T-helper 2 cell treated with Interferon-gamma antibody and Interleukin-4, amounts not matched to agents 100 ng/mL and 5 ng/mL, for 36 hours (primary cell): ENCODE results near the gene ZNF48. TPM values are rescaled to one million over a fixed set of nuclear protein-coding genes. Genes with fewer than 3 reads are reported as not detected.
"Not testable (repeated sequence)": the region's sequence is repeated elsewhere in the genome, so short reads cannot be mapped to it uniquely, and the experiment has no call there.

Experiments used
- intact Hi-C: fragments of 100-400 bp; cut with micrococcal nuclease; formaldehyde crosslinking; loops from one replicate; pipeline ENCODE4 v1.15.1; 2023
- total RNA-seq: library from RNA; stranded (reverse); gene quantifications from 2 replicates; pipeline ENCODE4 v1.2.3, GENCODE V29; 2022

The ZNF48 gene
- total RNA-seq, 1 donor from 2014 or later: 11.8 TPM

DNA sequence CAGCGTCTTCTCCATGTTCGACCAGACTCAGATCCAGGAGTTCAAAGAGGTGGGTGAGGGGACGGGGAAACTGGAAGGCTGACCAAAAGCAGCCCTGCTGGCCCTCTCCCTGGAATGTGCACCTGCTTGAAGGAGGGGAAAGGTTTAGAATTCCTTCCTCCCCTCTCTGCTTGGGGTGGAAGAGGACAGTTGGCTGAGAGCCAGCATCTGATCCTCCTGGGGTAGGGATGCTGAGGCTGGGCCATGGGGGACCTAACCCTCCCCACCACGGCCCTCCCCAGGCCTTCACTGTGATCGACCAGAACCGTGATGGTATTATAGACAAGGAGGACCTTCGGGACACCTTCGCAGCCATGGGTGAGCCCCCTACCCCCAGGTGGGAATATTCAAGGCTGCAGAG, 19.4 kb upstream of the ZNF48 start:
- intact Hi-C loops: no loop called here

DNA sequence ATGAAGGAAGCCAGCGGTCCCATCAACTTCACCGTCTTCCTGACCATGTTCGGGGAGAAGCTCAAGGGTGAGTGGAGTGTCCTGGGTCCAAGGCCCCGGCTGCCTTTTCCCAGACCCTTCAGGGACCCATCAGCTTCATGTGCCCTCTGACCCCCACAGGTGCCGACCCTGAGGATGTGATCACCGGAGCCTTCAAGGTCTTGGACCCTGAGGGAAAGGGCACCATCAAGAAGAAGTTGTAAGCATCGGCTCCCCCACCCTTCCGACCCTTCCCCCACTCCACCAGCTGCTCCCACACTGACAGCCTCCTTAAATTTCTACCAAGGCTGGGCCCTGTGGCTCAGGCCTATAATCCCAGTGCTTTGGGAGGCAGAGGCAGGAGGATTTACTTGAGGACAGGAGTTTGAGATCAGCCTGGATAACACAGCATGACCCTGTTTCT, 18.7 kb upstream of the ZNF48 start:
- intact Hi-C loops: no loop called here

DNA sequence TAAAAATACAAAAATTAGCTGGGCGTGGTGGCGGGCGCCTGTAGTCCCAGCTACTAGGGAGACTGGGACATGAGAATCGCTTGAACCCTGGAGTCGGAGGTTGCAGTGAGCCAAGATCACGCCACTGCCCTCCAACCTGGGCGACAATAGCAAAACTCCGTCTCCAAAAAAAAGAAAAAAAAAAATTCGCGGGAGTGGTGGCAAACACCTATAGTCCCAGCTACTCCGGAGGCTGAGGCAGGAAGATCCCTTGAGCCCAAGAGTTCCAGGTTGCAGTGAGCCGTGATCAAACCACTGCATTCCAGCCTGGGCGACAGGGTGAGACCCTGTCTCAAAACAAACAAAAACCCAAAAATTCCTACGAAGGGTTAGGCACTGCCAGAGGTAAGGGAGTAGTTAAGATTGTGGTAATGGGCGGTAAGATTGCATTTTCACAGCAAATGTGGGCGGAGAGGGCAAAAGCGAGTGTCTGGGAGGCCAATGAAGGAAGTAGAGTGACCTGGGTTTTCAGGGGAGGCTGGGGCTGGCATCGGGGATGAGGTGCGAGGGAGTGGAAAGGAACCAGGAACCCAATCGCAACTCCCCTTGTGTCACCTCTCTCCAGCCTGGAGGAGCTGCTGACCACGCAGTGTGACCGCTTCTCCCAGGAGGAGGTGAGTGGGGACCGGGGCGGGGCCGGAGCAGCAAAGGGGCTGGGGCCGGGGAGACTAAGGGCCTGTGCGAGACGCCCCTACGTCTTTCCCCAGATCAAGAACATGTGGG, 18.0 kb upstream of the ZNF48 start:
- intact Hi-C loops: no loop called here

DNA sequence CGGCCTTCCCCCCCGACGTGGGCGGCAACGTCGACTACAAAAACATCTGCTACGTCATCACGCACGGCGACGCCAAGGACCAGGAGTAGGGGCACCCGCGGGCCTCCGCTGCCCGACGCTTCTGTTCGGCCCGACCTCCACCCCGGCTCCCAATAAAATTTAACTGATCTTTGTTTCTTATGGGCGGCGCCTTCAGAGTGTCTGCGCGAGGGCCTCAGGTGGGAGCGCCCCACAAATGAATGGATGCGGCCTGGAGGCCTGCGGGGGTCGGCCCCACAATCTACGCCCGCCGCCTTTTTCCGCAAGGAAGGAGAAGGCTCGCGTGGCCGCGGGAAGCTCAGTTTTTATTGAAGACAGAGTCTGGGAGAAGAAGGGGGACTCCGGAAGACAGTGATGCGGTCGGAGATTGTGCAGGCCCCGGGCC, 17.4 kb upstream of the ZNF48 start:
- intact Hi-C loops: loop anchor here (1.0 to 2.0 kb wide), 5 partner anchors 8 to 313 kb away; partner anchors contain the start of genes ALDOA, TBC1D10B, ZNF747 and ZNF771

DNA sequence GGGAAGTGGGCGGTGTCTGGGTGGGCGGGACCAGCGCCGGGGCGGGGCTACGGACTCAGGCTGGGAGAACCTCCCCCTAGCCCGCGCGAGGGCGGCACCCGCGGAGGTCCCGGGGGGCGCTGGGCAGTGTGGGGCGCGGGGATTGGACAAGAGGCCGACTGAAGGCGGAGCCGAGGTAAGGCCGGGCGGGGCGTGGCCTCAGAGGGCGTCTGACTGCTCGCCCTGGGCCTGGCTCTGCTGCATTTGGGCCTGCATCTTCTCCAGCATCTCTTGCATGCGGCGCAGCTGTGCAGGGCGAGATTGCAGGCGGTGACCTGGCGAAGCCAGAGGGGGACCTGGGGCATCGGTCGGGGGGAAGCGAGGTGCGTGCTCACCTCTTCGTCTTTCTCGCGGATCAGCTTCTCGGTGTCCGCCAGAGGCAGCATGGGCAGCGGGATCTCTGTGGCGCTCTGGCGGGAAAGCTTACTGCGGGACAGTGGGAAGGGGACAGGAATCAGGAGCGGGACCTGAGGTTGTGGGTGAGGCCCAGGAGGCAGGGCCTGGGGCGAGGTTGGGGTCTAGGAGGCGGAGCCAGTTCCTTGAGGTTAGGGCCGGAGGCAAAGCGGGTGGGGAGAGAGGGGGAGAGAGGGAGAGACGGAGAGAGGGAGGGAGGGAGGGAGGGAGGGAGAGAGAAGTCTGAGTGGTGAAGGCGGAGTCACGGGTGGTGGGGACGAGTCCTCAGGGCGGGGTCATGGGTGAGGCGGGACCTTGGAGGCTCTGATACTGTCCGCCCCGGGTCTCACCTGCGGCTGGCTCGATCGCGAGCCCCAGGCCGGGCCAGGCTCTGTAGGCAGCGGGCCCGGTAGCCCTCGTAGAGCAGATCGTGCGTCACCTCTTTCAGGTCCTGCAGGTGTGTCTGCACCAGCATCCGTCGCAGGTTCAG, 16.7 kb upstream of the ZNF48 start:
- intact Hi-C loops: loop anchor here (1.0 to 2.0 kb wide), 5 partner anchors 8 to 314 kb away; partner anchors contain the start of genes ALDOA, TBC1D10B, ZNF747 and ZNF771

DNA sequence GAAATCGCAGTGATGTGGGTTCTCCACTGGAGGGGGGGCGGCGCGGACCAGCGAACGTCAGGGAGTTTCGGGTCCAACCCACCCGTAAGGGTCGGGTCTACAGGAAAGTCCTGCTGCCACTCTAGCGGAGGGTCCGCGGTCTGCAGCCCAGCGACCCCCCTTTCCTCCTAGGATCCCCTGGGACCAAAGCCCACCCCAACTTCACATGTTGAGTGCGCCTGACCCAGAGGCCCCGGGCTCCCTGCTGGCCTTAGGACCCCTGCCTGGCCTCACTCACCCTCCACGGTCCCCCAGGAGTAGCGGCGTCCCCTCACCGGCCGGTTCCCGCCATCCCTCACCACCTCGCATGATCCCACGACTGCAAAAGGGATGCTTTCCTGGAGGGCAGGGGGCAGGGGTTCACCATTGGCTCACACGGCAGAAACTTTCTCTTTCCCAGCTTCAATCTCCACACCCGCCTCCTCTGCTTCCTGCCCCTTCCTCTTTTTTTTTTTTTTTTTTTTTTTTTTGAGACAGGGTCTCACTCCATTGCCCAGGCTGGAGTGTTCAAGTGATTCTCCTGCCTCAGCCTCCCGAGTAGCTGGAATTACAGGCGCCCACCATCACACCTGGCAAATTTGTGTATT, 15.9 kb upstream of the ZNF48 start:
- intact Hi-C loops: loop anchor here (2.0 kb wide), 2 partner anchors 156 to 314 kb away; partner anchors contain the start of genes ALDOA and ZNF747

DNA sequence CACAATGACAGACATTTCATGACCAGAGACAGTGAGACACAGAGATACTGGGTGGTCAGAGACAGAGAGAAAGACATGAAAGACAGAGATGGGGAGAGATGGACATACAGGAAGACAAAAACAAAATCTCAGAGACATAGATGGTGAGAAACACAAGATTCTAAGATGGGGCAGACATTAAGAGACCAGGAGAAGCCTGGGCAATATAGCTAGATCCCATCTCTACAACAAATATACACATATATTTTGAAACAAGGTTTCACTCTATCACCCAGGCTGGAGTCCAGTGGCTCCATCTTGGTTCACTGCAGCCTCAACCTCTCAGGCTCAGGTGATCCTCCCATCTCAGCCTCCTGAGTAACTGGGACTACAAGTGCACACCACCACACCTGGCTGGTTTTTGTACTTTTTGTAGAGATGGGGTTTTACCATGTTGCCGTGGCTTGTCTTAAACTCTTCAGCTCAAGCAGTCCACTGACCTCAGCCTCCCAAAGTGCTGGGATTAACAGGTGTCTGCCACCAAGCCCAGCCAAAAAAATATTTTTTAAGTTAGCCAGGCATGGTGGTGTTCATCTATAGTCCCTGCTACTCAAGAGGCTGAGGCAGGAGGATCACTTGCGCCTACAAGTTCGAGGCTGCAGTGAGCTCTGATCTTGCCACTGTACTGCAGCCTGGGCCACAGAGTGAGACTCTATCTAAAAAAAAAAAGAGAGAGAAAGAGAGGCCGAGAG, 15.0 kb upstream of the ZNF48 start:
- intact Hi-C loops: no loop called here

DNA sequence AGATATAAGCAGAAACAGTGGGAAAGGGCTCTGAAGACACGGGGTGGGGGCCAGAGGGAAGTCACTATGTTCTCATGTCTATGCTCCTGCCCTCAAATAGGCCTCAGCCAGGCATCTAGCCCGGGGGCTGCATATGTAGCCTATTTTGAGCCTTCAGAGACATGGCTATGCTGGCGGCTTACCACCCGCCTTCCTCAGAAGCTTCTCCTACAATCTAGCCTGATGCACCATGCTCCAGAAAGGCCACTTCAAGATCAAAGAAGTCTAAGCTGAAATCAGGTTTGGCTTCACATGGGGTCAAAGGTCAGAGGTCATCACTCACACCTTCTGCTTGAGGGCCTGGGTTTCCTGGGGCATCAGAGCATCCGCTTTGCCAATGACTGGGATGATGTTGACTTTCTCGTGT, 14.4 kb upstream of the ZNF48 start:
- intact Hi-C loops: no loop called here

DNA sequence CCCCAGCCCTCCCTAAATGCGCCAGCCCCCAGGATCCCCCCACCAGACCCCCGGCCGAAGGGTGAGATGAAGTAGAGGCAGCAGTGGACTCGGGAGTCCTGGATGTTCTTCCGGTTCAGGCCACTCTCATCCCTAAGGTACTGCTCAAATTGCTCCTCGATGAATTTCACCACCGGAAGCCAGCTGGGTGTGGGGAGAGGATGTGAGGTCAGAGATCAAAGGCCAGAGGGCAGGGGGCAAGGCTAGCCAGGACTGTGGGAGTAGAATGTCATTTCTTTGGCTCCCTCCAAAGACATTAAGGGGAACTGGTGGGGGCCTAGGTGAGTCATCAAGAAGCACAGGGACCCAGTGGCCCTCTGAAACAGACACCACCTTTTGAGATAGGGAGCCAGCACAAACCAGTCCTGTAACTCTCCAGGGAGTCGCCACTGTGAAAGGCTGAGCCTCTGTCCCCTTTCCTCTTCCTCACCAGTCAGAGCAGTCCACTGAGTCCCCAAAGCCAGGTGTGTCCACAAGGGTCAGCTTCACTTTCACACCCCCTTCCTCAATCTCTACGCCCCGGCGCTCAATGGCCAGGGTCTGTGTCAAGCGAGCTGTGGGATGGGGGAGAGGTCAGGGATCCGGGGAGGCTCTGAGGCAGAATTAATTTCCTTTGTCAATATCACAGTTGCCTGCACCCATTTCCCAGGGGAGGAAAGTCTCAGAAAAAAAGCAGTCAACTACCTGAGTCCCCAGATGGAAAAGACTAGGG, 13.8 kb upstream of the ZNF48 start:
- intact Hi-C loops: loop anchor here (1.0 kb wide), 1 partner anchor 10 kb away; no protein-coding TSS in a partner anchor

DNA sequence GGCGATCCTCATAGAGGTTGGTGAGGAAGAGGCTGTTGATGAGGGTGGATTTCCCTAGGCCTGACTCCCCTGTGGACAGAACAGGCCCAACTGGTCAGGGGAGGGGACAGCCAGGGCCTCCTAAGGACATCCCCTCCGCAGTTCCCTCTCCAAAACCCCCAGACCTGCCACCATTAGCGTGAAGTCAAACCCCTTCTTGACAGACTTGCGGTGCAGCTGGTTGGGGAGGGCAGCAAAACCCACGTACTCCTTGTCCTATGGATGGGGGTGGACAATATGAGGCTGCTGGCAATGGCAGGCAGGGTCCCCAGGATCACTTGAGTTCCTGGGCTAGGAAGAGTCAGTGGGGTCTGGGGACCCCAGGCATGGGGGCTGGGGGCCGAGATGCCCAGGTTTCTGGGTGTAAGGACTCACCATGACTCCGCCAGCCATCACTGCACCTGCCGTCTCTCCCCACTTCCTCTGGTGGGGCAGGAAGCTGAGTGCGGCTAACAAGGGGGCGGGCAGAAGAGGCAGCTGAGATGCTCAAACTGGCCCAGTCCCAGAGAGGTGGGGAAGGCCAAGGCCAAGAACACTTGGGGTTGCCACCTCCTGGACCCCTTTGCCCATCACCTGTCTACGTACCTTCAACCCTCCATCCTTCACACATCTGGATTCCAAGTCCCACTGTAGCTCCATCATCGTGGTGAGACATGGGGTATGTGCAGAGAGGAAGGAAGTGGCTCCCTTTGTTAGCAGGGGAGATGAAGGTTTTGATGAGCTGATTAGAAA, 12.9 kb upstream of the ZNF48 start, which contains the start of gene SEPTIN1:
SEPTIN1 (minus strand) TSS at position 451 of the 771 bp plus-strand sequence; CDS start at position 432, 19 bp downstream.
- intact Hi-C loops: loop anchor here (1.0 kb wide), 1 partner anchor 11 kb away; no protein-coding TSS in a partner anchor

DNA sequence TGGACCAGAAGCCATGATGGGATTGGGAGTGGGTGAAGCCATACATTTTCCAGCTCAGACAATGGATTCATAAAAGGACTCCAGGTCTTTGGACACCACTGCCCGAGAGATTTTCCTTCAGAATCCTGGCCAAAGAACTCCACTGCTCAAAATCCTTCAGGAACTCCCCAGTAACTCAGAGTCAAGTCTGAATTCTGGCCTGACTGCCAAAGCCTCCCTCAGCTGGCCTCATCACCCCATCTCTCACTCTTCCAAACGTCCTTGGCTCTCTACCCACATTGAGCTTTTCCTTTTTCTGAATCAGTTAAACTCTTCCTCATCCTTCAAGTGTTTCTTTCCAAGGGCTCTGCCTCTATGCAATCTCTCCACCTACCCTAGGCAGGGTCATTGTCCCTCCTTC, 11.7 kb upstream of the ZNF48 start:
- intact Hi-C loops: no loop called here

DNA sequence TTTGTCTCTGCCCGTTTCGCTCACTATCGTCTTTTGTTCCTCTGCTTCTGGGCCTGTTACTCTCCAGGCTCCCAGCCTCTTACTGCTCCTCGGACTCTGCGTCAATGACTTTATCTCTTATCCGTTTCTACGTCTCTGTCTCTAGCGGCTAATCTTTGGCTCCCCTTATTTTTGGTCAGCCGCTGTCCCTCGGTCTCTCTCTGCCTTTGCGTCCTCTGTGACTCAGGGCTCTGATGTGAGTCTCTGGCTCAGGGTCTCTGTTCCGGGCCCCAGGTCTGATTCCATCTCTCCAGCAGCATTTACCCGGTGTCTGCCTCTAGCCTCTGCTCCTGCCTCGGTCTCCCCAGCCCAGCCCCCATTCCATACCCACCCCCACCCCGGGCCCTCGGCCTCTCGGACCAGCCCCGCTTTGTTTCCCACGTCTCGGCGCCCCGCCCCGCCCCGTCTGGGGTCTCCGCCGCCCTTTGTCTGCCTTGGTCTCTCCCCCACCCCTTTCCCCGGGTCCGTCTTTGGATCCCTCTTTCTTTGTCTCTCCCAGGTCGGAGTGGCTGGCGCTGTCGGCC, 547 bp upstream of the ZNF48 start:
- intact Hi-C loops: no loop called here

DNA sequence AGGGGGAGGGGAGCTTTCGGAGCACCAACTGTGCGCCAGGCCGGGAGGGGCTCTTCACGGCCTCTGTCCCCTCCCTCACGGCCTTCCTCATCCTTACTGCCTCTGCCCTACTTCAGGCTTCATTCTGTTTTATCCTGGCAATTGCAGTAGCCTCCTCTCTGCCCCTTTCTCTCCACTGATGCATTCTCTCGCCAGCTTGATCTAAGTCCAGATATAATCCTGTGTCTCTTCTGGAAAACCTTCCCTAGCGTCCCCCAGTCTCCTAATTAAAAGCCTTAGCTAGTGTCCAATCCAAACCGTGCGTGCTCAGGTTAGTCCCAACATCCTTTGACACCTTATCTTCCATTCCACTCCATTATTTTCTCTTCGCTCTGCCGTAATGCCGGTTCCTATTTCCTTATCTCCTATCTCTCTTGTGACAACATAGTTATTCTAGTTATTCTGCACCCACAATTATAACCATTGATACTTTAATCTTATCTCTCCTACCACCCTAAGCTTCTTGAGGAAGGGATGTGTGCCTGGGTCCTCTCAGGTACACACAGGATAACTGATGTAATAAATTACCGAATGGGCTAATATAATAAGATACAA, 869 bp downstream of the ZNF48 start:
- intact Hi-C loops: no loop called here

DNA sequence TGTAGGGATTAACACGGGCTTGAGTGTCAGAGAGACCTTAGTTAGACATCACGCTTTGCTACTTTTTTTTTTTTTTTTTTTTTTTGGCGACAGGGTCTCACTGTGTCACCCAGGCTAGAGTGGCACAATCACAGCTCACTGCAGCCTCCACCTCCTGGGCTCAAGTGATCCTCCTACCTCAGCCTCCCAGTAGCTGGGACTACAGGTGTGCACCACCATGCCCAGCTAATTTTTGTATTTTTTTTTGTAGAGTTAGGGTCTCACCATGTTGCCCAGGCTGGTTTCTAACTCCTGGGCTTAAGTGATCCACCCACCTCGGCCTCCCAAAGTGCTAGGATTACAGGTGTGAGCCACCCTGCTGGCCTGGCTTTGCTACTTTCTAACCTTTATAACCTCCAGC, 1.4 kb downstream of the ZNF48 start:
- intact Hi-C loops: not testable (repeated sequence)

DNA sequence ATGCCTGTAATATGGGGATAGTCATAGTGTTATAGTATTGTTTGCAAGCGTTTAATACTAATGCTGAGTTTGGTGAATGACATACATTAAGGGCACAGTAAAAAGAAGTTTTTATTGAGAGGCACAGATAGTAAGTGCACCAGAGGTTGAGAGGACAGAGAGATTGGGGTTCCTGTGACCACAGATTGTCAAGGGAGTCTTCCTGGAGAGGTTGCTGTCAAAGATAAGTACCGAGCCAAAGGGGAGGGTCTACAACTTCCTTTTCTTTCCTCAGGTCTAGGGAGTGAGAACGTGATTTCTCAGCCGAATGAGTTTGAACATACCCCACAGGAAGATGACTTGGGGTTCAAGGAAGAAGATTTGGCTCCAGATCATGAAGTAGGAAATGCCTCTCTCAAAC, 1.8 kb downstream of the ZNF48 start:
- intact Hi-C loops: no loop called here

DNA sequence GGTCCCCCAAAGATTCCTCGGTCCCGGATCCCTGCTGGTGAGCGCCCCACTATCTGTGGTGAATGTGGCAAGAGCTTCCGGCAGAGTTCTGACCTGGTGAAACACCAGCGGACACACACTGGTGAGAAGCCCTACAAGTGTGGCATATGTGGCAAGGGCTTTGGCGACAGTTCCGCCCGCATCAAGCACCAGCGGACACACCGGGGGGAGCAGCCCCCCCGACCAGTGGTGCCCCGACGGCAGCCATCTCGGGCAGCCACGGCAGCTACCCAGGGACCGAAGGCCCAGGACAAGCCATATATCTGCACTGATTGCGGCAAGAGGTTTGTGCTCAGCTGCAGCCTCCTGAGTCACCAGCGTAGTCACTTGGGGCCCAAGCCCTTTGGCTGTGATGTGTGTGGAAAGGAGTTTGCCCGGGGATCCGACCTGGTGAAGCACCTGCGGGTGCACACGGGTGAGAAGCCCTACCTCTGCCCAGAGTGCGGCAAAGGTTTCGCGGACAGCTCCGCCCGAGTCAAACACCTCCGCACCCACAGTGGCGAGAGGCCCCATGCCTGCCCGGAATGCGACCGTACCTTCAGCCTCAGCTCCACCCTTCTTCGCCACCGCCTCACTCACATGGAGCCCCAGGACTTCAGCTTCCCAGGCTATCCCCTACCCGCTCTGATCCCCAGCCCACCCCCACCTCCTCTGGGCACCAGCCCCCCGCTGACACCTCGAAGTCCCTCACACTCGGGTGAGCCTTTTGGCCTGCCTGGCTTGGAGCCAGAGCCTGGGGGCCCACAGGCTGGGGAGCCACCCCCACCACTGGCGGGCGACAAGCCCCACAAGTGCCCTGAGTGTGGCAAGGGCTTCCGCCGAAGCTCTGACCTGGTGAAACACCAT, 2.8 kb downstream of the ZNF48 start:
- intact Hi-C loops: no loop called here

DNA sequence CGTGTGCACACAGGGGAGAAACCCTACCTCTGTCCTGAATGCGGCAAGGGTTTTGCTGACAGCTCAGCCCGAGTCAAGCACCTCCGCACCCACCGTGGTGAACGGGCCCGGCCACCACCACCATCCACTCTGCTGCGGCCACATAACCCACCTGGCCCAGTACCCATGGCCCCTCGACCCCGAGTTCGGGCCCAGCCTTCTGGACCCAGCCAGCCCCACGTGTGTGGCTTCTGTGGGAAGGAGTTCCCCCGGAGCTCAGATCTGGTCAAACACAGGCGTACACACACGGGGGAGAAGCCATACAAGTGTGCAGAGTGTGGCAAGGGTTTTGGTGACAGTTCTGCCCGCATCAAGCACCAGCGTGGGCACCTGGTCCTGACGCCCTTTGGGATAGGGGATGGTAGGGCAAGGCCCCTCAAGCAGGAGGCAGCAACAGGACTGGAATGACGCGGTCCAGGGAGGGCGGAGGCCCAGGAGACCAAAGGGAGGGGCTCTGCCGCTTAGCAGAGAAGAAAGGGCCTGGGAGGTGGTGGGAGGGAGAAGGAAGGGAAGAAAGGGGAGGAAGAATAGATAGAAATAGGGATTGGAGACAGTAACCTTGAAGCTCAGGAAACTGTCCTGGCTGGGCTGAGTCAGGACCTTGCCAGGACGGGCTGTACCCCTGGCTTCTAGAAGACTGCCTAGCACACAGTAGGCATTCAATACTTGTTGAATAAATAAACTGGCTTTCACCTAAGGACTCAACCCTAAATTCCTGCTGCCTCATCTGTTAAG, 3.6 kb downstream of the ZNF48 start:
- intact Hi-C loops: no loop called here
